ENCODE results near the gene SCARF2.
"Not testable (repeated sequence)": the region's sequence is repeated elsewhere in the genome, so short reads cannot be mapped to it uniquely, and the experiment has no call there.

The SCARF2 gene

DNA sequence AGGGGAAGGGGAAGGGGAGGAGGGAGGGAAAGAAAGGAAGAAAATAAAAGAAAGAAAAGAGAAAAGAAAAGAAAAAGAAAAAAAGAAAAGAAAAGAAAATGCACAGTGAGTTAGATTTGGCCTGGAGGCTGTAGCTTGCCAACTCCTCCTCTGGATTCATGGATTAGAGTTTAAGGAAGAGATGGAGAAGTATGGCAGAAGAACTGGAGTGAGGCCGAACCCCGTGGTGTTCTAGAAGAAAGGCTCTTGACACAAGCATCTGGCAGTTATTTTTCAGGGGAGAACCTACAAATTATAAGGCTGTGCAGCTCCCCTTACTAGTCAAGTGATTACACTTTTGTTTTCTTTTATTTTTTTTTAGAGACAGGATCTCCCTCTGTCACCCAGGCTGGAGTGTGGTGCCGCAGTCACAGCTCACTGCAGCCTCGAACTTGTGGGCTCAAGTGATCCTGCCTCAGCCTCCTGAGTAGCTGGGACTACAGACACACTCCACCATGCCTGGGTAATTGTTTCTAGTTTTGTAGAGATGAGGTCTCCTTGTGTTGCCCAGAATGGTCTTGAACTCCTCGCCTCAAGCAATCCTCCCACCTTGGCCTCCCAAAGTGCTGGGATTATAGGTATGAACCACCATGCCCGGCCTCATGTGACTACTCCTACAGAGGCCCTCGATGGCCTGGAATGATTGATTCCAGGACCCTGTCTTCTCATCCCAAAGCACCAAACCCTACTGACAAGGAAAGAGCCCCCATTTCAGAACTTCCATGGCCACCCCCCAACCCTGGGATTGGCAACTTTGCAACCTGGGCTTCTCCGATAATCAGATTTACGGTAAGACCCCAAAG is 24.2 kb downstream of the SCARF2 start:
- Histone ChIP-seq H3K4me3 (replicated peaks; ENCODE audit: insufficient read depth, low read length) (no peak overlapping the region), H3K27me3 (ENCODE audit: insufficient read depth, poor library complexity, severe bottlenecking) (no peaks in the 10 kb centered on the region), H3K27ac (replicated peaks) (no peak overlapping the region)
- DNase-seq (ENCODE audit: low read depth in 1 of 2, low spot score in 1 of 2): no peak
- TF ChIP-seq, protein P1, sequence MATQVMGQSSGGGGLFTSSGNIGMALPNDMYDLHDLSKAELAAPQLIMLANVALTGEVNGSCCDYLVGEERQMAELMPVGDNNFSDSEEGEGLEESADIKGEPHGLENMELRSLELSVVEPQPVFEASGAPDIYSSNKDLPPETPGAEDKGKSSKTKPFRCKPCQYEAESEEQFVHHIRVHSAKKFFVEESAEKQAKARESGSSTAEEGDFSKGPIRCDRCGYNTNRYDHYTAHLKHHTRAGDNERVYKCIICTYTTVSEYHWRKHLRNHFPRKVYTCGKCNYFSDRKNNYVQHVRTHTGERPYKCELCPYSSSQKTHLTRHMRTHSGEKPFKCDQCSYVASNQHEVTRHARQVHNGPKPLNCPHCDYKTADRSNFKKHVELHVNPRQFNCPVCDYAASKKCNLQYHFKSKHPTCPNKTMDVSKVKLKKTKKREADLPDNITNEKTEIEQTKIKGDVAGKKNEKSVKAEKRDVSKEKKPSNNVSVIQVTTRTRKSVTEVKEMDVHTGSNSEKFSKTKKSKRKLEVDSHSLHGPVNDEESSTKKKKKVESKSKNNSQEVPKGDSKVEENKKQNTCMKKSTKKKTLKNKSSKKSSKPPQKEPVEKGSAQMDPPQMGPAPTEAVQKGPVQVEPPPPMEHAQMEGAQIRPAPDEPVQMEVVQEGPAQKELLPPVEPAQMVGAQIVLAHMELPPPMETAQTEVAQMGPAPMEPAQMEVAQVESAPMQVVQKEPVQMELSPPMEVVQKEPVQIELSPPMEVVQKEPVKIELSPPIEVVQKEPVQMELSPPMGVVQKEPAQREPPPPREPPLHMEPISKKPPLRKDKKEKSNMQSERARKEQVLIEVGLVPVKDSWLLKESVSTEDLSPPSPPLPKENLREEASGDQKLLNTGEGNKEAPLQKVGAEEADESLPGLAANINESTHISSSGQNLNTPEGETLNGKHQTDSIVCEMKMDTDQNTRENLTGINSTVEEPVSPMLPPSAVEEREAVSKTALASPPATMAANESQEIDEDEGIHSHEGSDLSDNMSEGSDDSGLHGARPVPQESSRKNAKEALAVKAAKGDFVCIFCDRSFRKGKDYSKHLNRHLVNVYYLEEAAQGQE (IDR thresholded peaks at IDR 0.05; ENCODE audit: insufficient replicate concordance, low read depth): no peak
- TF ChIP-seq POLR2AphosphoS5 (IDR thresholded peaks at IDR 0.05; ENCODE audit: low read depth): no peak
- TF ChIP-seq, protein P2, sequence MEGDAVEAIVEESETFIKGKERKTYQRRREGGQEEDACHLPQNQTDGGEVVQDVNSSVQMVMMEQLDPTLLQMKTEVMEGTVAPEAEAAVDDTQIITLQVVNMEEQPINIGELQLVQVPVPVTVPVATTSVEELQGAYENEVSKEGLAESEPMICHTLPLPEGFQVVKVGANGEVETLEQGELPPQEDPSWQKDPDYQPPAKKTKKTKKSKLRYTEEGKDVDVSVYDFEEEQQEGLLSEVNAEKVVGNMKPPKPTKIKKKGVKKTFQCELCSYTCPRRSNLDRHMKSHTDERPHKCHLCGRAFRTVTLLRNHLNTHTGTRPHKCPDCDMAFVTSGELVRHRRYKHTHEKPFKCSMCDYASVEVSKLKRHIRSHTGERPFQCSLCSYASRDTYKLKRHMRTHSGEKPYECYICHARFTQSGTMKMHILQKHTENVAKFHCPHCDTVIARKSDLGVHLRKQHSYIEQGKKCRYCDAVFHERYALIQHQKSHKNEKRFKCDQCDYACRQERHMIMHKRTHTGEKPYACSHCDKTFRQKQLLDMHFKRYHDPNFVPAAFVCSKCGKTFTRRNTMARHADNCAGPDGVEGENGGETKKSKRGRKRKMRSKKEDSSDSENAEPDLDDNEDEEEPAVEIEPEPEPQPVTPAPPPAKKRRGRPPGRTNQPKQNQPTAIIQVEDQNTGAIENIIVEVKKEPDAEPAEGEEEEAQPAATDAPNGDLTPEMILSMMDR (IDR thresholded peaks at IDR 0.05; ENCODE audit: insufficient read depth, low read length): no peak
- no peak for TF ChIP-seq SPI1 (IDR thresholded peaks at IDR 0.05; ENCODE audit: borderline replicate concordance, low read depth)
- no peak for TF ChIP-seq GABPA (IDR thresholded peaks at IDR 0.05; ENCODE audit: low read depth)

DNA sequence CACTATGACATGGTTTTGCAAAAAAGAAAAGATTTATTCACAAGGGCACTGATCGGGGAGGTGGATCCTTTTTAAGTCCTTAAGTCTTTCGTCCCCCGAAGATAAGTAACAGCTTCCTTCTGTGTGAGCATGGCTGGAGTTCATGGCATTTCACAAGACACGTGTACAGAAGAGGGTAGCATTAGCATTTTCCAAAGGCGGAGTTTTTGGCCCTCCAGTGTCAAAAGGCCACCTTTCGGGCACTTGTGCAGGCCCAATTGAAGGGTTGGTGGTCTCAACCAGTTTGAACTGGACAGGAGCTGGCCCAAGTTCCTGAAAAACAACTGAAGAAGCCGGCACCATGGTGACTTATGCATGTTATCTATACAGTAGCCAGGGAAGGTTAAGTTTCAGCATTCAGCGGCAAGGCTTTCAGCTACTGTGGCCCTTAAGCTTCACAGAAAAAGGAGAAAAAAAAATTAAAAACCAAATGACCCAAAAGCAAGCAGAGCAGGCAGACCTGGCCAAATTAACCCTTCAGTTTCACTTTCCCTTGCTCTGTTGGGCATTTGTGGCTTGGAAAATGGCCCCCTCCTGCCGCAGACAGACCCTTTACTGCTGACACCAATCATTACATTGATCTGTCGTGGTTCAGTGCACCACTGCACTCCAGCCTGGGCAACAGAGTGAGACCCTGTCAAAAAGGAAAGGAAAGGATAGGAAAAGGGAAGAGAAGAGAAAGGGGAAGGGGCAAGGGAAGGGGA is 25.0 kb downstream of the SCARF2 start:
- Histone ChIP-seq H3K4me3 (replicated peaks; ENCODE audit: insufficient read depth, low read length) (no peak overlapping the region), H3K27me3 (ENCODE audit: insufficient read depth, poor library complexity, severe bottlenecking) (no peaks in the 10 kb centered on the region), H3K27ac (replicated peaks) (no peak overlapping the region)
- TF ChIP-seq, protein P2 (IDR thresholded peaks at IDR 0.05; ENCODE audit: insufficient read depth, low read length): no peak
- TF ChIP-seq GABPA (IDR thresholded peaks at IDR 0.05; ENCODE audit: low read depth) (no peak), POLR2AphosphoS5 (IDR thresholded peaks at IDR 0.05; ENCODE audit: low read depth) (no peak), SPI1 (IDR thresholded peaks at IDR 0.05; ENCODE audit: borderline replicate concordance, low read depth) (no peak)
- TF ChIP-seq, protein P1 (IDR thresholded peaks at IDR 0.05; ENCODE audit: insufficient replicate concordance, low read depth): no peak
- no peak for DNase-seq (ENCODE audit: low read depth in 1 of 2, low spot score in 1 of 2)

DNA sequence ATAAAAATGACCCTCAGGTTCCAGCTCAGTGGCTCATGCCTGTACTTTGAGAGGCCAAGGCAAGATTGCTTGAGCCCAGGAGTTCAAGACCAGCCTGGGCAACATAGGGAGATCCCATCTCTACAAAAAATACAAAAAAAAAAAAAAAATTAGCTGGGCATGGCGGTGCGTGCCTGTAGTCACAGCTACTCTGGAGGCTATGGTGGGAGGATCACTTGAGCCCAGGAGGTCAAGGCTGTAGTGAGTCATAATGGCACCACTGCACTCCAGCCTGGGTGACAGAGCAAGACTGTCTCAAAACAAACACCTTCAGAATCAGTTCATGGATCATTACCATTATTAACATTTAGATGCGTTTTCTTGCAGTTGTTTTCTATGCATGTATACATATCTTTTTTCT is 28.2 kb downstream of the SCARF2 start:
- H3K27me3 ChIP-seq (ENCODE audit: insufficient read depth, poor library complexity, severe bottlenecking); H3K4me3 ChIP-seq (replicated peaks; ENCODE audit: insufficient read depth, low read length); DNase-seq (ENCODE audit: low read depth in 1 of 2, low spot score in 1 of 2); H3K27ac ChIP-seq (replicated peaks): not testable (repeated sequence)

DNA sequence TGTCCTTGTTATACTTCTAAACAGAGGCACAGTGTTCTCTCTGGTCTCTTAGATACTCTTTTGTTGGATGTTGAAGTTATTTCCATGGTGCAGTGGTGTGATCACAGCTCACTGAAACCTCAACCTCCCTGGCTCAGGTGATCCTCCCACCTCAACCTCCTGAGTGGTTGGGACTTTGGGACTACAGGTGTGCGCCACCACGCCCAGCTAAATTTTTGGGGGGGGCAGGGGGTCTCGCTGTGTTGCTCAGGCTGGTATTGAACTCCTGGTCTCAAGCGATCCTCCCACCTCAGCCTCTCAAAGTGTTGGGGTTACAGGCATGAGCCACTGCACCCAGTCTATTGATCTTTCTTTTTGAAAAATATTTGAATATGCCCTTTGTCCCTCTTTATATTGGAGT is 28.7 kb downstream of the SCARF2 start:
- TF ChIP-seq, protein P1 (IDR thresholded peaks at IDR 0.05; ENCODE audit: insufficient replicate concordance, low read depth): no peak
- TF ChIP-seq, protein P2 (IDR thresholded peaks at IDR 0.05; ENCODE audit: insufficient read depth, low read length): no peak
- TF ChIP-seq GABPA (IDR thresholded peaks at IDR 0.05; ENCODE audit: low read depth) (no peak), SPI1 (IDR thresholded peaks at IDR 0.05; ENCODE audit: borderline replicate concordance, low read depth) (no peak), POLR2AphosphoS5 (IDR thresholded peaks at IDR 0.05; ENCODE audit: low read depth) (no peak)
- no peak overlapping the region for H3K4me3 ChIP-seq (replicated peaks; ENCODE audit: insufficient read depth, low read length)
- H3K27ac ChIP-seq (replicated peaks): no peak overlapping the region
- H3K27me3 ChIP-seq (ENCODE audit: insufficient read depth, poor library complexity, severe bottlenecking): no peaks in the 10 kb centered on the region
- DNase-seq (ENCODE audit: low read depth in 1 of 2, low spot score in 1 of 2): no peak
